ENCODE data around the gene ELAVL4.

- TF ChIP-seq, protein P1, sequence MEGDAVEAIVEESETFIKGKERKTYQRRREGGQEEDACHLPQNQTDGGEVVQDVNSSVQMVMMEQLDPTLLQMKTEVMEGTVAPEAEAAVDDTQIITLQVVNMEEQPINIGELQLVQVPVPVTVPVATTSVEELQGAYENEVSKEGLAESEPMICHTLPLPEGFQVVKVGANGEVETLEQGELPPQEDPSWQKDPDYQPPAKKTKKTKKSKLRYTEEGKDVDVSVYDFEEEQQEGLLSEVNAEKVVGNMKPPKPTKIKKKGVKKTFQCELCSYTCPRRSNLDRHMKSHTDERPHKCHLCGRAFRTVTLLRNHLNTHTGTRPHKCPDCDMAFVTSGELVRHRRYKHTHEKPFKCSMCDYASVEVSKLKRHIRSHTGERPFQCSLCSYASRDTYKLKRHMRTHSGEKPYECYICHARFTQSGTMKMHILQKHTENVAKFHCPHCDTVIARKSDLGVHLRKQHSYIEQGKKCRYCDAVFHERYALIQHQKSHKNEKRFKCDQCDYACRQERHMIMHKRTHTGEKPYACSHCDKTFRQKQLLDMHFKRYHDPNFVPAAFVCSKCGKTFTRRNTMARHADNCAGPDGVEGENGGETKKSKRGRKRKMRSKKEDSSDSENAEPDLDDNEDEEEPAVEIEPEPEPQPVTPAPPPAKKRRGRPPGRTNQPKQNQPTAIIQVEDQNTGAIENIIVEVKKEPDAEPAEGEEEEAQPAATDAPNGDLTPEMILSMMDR (IDR thresholded peaks at IDR 0.05), result no peak
- TF ChIP-seq POLR2A (IDR thresholded peaks at IDR 0.05), result no peak
These were observed 104.8 kb downstream of the ELAVL4 start for GRCh38 chr1:50213505-50213904.

Measured in lower leg skin (tissue), 3 donors.